Lower leg skin (tissue), 3 donors: ENCODE results near the gene FFAR2.

ENCODE experiments used
- CTCF ChIP-seq, 3 donors: fragments of 450-650 bp; IDR thresholded peaks; one replicate each; pipeline ENCODE4 v1.5.1; 2016; ENCODE audit warnings: antibody characterized with exemption in 3 of 3, mild to moderate bottlenecking in 3 of 3, moderate library complexity in 2 of 3
- POLR2A ChIP-seq, 2 donors: fragments of 450-650 bp; IDR thresholded peaks; one replicate each; pipeline ENCODE4 v1.6.1; 2016 to 2017; ENCODE audit warnings: antibody characterized with exemption in 2 of 2, mild to moderate bottlenecking in 1 of 2, moderate library complexity in 1 of 2

GRCh38 chr19:35416331-35416730 is 31.7 kb upstream of the FFAR2 start:
- no peak for TF ChIP-seq POLR2A (IDR thresholded peaks at IDR 0.05)
- no peak for TF ChIP-seq CTCF (IDR thresholded peaks at IDR 0.05)
